ENCODE measurements around the gene AKIP1.
"Not testable (repeated sequence)": the region's sequence is repeated elsewhere in the genome, so short reads cannot be mapped to it uniquely, and the experiment has no call there.

Gene AKIP1, protein sequence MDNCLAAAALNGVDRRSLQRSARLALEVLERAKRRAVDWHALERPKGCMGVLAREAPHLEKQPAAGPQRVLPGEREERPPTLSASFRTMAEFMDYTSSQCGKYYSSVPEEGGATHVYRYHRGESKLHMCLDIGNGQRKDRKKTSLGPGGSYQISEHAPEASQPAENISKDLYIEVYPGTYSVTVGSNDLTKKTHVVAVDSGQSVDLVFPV

DNA sequence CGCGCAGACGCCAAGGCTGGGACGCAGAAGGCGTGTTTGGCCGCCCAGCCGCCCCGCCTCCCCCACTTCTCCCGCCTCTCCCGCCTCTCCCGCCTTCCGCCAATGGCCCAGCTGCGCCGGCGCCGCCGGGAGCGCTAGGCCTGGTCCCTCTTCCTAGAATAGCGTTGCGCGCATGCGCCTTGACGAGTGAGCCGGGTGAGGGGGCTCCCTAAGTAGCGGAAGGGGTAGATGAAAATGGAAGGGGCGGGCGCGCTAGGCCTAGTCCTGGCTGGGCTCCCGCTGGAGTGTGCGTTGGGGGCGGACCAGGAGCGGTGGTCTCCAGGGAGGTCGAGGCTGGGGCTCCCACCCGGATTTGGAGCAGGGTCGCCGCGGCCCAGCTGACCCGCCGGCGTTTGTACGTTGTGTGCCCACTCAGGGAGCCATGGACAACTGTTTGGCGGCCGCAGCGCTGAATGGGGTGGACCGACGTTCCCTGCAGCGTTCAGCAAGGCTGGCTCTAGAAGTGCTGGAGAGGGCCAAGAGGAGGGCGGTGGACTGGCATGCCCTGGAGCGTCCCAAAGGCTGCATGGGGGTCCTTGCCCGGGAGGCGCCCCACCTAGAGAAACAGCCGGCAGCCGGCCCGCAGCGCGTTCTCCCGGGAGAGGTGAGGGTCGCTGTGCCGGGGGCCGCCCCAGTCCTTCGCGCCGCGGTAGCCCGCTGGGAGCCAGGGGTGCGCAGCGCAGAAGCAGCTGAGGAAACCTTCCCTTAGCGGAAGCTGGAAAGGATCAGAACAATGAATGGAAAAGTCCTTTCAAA is at the start of gene AKIP1:
Gene AKIP1 (plus strand): TSS at position 161 of the 795 bp plus-strand sequence. CDS start 261 bp downstream, at position 422.
- DNase-seq, result peak; percentile 64 to 97 (median 93)

DNA sequence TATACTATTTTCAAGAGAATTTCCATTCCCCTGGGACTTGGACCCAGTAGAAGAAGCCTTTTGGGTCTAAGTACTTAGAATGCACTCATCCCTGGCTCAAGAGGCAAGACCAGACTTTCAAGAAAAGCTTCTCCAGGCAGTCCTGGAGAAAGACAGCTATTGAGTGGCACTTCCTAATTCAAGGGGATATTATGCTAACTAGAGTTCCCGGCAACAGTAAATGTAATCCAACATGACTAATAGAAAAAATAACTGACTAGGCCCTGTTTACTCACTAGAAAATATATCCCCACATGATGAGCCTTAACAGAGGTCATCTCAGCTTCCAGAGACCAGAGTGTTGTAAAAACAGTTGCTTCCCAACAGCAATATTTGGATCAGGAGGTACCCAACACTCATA is 47.2 kb upstream of the AKIP1 start:
- no peak for DNase-seq

DNA sequence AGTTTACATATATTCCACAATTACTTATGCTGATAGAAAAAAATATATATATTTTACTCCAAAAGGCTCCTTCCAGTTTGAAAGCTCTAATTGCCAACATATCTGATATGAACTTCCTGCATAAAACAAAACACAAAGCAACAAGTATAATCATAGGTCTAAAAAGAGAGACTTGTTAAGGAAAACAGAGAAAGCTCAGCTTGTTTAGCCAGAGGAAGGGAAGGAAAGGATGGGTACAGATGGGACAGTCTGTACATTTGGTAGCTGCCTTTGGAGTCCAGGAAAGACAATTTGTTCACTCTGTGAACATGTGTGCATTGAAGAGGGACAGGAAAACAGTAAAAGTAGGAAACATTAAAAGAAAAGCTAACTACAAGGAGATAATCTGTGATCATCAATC is 45.7 kb upstream of the AKIP1 start:
- DNase-seq, result no peak

DNA sequence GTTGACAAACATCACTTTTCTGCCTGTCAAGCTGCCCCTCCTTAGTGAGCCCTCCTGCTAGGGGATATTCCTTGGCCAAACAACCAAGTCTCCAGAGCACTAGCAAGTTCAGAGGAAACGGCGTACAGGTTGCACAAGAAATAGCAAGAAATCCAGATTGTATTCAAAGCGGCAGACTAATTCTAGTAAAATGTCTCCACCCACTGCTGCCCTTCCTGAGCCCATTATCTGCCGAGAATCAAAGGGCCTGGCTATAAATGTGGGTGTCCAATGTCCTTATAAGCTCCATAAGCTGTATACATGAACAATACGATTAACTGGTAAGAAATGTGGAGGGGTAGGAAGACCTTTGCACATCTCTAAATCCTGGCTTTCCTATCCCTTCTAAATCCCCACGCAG is 44.0 kb upstream of the AKIP1 start:
- DNase-seq, result no peak

DNA sequence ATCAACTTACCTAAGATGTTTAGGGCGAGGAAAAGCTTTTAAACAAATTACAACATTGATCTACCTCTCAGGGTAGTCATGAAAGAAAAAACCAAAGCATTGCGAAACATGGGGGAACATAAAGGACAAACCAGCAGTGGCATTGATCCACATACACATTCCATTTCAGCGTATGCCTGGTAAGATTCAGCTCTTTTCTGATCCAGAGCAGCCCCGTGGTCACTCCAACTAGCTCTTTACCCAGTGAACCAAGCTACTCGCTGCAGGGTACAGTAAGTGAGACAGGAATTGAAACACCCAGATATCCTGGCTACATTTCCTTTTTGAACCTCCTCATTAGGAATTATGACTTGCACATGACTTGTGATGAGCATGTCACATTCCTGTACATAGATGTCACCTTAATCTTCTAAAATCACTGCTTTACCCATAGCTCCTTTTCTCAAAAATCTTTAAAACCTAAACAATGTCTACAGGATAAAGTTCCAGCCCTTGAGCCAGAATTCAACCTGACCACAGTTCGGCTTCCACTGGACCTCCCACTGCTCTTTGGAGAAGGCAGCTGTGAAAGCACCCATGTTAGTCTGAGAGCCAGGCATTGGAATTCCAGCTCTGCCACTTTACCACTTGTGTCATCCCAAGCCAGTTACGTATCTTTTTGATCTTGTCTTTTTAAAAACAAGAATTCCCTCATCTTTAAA is 42.9 kb upstream of the AKIP1 start:
- DNase-seq, result no peak

DNA sequence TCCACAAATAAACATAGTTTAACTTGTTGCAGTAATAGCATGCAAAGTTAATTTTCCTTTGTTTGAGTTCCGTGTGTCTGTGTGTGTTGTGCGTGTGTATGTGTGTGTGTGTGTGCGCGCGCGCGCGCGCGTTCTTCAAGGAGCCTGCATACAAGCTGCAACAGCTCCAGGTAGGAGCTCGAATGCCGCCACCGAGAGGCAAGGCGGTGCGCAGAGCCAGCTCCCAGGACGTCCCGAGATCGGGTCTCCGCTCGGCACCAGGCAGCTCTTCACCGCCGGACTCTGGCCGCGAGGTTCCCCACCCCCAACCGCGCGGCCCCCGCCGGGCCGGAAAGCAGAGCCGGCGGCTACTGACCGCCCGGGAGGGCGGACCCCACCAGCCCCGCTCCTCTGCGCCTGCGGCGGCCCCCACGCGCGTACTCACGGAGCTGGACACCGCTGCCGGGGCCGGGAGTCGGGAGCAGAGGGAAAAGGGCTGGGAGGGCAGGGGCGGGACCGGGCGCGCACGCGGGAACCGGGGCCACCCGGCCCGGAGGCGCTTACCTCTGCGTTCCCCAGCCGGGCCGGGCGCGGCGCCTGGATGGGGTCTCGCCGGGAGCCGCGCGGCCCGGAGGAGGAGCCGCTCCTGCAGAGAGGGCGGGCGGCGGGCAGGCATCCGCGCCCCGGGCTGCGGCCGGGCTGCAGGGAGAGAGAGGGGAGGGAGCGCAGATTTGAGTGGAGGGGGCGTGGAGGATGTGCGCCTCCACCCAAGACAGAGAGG is 40.4 kb upstream of the AKIP1 start:
- DNase-seq, result peak in 48 of 58 donors; percentile 2 to 62 (median 22)

DNA sequence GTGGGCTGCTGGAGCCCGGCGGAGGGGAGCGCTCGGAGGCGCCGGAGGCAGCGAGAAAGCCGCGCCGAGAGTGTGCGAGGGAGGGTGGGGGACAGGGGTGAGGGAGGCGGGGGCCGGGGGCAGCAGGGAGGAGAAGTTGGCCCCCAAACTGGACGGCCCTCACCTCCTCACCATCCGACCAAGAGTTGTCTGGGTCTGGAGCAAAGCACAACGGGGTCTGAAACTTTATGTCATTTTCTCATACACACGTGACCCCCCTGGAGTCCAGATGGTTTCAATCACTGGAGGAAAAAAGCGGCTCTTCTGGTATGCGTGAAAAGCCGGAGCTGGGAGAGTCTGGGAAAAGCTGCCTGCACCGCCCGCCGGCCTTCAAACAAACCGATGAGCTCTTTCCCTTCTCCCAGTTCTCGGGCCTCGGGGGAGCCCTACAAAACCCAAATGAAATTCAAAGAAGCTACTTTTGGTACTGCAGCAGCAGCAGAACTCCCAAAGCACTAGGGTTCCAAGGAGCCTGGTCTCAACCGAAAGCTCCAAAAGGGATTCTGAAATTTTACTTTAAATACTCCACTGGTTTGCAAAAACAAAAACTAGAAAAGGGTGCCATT is 39.7 kb upstream of the AKIP1 start:
- peak in 49 of 58 donors; percentile 13 to 67 (median 40) for DNase-seq

DNA sequence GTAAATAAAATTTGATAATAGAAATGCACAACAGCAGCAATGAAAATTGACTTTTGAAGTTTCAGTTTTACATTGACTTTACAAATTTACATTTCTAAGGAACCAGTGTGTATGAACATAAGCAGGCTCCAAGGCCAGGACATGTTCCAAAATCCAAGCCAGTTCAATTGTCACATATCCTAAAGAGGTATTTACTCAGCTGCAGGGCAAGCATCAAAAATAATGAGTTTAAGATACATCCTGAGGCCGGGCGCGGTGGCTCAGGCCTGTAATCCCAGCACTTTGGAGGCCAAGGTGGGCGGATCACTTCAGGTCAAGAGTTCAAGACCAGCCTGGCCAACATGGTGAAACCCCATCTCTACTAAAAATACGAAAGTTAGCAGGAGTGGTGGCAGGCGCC is 39.0 kb upstream of the AKIP1 start:
- no peak for DNase-seq

DNA sequence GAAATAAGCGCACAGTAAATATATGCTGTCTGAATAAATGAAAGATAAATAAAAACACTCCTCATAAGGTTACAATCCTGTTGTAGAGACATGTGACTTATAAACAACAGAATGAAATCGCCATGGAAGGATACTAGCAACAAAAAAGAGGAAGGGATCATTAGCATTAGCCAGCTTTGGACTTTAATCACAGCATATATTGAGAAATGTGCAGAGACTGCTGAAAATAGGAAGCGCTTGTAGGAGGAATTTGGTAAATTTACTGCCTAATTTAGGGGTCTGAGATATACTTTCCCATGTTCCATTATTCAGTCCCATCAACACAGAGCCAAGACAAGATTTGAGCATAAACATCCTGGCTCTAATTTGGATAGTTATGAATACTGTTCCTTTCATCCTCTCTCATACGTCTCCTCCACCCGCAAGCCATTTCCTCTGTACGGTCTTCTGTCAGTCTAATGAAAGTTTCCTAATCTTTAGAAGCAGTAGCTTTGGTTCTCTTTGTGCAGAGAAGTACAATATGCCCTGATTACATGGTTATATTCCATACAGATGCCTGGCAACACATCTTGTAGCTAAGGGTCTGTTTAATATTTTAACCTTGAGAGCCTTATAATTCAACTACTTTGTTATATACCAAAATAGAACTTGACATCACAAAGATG is 37.1 kb upstream of the AKIP1 start:
- DNase-seq, result no peak

DNA sequence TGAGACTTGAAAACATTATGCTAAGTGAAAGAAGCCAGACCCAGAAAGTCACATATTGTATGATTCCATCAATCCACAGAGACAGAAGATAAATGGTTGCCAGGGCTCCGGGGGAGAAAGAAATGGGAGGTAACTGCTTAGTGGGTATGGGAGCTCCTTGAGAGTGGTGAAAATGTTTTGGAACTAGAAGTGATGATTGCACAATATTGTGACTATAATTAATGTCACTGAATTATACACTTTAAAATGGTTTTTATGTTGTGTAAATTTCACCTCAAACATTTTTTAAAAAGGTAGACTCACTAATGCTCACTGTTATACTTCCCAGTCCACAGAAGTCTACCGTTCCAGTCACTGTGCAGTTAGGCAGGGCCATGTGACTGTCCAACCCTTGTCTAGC is 32.2 kb upstream of the AKIP1 start:
- no peak for DNase-seq

DNA sequence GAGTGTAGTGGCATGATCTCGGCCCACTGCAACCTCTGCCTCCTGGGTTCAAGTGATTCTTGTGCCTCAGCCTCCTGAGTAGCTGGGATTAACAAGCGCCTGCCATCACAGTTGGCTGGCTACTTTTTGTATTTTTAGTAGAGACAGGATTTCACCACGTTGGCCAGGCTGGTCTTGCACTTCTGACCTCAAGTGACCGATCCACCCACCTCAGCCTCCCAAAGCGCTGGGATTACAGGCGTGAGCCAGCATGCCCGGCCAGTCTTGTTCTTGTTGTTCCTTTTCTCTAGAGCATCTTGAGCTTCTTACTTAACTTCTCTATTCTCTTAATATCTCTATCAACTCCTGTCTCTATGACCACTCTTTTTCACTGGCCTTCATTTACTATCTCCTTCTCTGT is 29.4 kb upstream of the AKIP1 start:
- not testable (repeated sequence) for DNase-seq

DNA sequence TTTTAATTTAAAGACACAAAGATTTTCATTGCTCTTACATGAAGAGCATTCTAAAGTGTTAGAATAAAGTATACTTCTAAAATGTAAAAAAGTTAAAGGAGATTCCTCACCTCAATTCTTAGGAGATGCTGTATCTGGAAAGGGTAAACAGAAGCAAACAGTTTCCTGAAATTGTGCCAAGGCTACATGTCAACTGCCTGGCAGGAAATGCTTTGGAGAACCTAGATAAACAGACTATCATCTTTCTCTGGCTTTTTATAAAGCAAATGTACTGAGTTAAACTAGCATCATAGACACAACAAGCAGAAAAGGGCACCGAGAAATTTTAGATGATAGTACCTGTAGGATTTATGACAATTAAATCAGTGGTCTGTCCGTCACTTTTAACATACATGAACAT is 24.7 kb upstream of the AKIP1 start:
- DNase-seq, result no peak

DNA sequence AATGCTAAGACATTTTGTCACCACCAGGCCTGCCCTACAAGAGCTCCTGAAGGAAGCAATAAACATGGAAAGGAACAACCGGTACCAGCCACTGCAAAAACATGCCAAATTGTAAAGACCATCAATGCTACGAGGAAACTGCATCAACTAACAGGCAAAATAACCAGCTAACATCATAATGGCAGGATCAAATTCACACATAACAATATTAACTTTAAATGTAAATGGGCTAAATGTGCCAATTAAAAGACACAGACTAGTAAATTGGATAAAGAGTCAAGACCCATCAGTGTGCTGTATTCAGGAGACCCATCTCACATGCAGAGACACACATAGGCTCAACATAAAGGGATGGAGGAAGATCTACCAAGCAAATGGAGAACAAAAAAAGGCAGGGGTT is 19.8 kb upstream of the AKIP1 start:
- not testable (repeated sequence) for DNase-seq

DNA sequence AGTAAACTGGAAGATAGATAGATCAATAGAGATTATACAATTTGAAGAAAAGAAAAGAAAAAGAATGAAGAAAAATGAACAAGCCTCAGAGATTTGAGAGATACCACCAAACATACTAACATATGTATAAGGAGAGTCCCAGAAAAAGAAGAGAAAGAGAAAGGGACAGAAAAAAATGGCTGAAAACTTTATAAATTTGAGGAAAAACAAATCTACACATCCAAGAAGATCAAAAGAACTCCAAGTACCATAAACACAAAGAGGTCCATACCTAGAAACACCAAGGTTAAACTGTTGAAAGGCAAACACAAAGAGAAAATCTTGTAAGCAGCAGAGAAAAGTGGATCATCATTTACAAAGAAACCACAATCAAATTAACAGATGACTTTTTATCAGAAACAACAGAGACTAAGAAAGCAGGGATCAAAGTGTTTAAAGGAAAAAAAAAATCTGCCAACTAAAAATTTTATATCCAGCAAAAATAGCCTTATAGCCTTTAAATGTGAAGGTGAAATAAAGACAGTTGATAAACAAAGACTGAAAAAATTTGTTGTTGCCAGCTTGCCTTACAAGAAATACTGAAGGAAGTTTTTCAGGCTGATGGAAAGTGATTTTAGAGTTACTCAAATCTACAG is 11.8 kb upstream of the AKIP1 start:
- DNase-seq, result no peak

DNA sequence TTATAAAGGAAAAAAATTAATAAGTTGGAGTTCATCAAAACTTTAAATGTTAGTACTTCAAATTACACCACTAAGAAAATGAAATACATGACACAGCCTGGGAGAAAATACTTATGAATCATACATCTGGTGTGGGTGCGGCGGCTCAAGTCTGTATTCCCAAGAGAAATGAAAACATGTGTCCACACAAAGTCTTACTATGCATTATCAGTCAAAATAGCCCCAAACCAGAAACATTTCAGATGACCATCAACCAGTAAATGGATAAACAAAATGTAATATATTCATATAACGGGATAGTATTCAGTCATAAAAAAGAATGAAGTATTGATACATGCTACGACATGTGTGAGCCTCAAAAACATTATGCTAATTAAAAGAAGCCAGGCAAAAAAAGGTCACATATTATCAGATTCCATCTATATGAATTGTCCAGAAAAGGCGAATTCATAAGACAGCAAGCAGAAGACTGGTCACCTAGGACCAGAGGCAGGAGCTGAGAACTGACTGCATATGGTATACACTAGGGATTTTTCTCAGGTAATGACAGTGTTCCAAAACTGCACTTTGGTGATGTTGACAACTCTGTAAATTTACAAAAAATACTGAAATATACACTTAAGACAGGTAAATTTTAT is 5.3 kb upstream of the AKIP1 start:
- no peak for DNase-seq

DNA sequence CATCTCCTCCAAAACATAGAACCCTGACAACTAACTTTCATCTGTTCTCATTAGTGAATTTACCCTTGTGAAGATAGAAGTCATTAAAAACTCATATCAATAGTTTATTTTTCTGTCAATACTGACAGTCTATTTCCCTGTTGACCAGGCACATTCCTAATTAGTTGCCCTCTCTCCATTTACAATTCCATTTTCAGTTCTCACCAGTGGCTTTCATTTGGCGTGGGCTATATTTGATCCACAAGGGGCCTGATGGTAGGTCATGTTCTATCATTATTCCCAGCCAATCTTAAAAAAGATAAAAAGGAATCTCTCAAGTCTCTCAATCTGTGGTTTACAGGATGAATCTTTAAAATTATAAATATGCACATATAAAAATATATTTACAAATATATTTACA is 3.9 kb upstream of the AKIP1 start:
- DNase-seq, result no peak

DNA sequence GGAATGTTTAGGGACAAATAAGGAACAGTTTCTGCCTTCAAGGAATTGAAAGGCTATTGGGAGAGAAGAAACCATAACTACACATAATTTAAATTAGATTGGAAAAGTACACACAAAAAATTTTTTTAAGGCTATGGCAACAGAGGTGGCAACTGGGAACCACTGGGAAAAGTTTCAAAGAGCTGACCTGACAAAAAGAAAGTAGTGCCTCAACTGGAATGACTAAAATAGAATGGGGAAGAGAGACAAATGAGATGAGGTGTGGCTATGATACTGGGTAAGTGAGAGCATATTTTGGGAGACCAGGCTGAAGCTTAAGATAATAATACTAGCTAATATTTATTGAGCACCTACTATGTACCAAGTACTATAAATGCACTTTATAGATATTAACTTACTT is 2.9 kb upstream of the AKIP1 start:
- DNase-seq, result no peak

DNA sequence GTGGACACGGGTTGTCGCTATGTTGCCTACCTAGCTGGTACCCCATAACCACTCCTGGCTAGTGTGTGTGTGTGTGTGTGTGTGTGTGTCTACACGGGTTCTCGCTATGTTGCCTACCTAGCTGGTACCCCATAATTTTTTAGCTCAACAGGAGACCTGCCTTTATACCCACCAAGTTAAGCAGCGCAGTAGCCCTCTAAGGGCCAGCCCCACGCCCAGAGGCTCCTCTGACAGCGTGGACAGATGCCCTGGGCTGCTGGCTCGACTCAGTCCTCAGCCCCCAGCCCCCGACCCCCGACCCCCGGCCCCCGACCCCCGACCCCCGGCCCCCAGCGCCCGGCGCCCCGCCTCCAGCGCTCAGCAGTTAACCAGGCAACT is 351 bp upstream of the AKIP1 start:
- no peak for DNase-seq

DNA sequence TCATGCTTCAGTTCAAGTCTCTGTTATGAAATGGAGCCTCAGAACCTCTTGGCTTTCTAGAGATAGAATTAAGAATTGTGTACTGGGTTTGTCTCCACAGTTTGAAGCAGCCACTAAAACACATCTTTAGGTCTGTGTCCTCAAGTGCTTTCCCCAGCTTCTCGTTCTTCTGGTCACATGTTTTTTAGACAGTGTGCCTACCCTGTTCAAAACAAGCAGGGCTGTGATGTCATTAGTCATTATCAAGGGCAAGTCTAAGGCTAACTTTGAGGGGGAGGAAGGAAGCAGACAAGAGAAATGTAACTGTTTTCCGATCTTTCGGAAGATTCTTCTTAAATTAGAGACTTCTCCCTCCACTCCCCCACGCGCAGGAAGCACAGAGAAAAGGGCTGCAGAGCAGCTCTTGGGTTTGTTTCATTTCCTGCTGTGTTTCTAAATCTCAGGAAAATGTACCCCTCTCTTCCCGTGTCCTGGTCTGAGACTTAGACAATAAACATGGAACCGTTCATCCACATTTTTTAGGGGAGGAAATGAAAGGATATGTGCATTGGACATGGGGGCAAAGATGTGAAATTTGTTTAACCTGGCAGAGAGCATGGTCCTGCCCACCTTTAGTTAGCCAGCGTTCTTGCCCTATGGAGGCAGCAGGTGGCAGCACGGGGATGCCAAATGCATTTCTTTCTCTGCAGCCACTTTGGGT is 3.1 kb downstream of the AKIP1 start:
- DNase-seq, result peak in 30 of 58 donors; percentile 2 to 61 (median 17)
